ENCODE results near the gene ACTBL2.
"Not testable (repeated sequence)": the region's sequence is repeated elsewhere in the genome, so short reads cannot be mapped to it uniquely, and the experiment has no call there.

The ACTBL2 gene

DNA sequence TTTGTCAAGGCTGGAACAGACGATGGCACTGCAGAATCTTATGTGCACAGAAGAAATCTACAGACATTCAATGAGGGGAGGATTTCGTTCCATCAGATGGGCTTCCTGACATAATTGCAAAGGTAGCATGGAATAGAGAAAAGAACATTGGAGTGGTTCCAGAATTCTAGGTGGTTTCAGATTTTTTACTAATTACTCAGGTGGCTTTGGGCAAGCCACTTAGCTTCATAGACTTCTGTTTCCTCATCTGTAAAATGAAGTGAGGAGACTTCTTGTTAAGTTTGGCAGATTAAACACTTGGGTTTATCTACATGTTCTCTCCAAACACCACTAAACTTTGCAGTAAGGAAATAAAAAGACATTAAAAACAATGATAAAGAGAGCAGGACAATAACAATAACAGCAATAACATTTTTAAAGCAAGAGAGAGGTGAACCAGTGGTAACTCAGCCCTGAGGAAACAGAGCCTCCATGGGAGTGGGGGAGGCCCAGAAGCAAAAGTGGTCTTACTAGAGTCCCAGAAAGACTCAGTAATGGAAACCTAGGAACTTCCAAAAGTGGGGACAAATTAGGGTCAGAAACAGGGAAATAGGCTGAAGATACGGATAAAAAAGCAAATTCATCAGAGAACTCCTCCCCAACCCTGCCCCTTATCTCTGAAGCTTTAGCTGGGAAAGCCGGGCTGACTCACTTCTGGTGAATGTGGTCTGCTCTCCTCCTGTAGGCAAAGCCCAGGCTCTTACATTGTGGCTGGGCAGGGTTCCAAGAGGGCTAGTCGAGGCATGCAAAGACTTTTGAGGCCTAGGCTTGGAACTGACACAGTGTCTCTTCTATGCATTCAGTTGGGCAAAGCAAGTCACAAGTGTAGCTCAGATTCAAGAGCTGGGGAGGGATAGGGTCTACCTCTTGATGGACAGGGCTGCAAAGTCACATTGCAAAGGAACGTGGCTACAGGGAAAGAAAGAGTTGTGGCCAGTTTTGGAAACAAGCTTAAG, 11.8 kb upstream of the ACTBL2 start:
- no peak for DNase-seq

DNA sequence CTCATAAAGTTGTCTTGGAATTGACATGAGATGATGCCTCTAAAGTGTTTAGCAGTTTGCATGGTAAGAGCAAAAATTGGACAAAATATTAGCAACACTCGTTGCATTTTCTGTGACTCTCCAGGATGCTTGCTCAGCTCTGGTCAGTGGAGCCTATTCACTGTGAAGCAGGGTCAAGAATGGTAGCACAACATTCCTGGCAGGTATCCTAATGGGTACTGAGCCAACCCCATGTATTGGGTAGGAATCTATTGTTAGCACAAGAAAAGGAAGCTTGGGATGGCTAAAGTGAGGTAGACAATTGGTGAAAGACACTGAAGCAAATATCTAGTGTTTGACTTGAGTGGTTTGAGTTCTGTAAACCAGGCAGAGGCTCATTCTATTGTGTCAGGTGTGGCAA, 10.4 kb upstream of the ACTBL2 start:
- DNase-seq = no peak

DNA sequence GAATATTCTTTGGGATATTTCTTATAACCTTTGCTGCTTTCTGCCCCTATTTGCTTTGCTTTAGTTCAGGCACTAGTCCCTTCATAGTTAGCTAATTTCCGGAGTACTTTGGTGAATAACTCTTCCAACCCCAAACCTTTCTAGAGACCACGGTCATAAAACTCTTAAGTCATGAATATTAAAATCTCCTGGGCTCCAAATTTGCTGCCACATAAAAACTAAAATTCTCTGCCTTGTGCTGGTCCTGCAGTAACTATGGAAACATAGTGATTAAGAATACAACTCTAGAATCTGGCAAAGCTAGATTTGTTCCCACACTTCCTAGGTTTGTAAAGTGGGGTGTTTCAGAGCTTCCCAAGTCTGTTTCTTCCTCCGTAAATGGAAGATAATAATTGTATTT, 10.0 kb upstream of the ACTBL2 start:
- DNase-seq = no peak

DNA sequence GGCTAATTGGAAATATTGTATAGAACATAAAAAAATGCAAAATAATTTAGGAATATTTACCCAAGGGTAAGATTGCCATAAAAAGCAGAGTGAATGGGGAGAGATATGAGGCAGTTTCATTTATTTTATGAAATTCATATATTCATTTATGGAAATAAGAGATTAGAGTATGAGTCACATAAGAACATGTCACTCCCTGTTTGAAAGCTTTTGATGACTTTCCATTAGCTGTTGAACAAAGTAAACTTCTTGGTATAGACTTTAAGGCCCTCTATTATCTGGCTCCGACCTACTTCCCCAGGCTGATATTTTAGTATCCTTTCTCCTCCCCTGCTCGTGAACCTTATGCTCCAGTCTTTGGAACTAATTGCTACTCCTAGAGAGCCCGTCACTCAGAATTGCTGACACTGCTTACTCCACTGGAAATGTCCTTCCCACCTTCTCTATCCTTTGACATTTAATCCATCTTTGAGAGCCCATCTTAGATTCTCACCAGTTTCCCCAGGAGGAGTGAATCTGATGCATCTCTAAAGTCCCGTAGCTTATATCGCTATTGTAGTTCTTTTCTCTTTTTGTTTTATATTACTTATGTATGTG, 8.9 kb upstream of the ACTBL2 start:
- DNase-seq = no peak

DNA sequence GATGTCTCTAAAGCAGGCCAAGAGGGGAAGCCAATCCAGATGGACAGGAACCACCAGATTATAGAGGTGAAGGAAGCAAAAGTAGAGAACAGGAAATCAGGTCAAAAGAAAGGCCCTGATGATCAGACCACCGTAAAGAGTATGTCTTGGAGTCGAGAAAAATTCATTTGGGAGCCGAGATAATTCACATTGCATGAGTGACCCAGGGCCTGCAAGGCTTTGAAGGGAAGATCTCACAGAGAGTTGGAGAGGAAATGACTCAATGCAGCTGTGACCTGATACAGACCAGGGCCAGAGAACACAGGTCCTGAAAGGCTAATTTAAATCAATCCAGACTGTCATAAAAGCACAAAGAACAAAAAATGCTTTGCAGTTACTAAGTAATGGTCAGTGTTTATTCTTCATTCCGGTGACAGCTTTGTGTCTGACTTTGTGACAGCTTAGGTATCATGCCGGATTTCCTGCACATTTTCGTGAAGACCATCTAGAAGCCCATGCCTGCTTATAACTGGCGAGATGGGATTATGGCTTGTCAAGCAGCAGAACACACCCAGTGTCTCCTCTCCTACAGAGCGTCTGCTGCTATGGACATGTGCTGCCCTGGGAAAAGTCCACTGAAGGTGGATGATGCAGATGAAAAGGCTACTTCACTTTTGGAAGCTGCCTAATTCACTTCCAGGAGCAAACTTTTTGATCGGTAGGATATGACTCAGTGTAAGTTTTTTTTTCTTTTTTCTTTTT, 5.8 kb upstream of the ACTBL2 start:
- no peak for DNase-seq

DNA sequence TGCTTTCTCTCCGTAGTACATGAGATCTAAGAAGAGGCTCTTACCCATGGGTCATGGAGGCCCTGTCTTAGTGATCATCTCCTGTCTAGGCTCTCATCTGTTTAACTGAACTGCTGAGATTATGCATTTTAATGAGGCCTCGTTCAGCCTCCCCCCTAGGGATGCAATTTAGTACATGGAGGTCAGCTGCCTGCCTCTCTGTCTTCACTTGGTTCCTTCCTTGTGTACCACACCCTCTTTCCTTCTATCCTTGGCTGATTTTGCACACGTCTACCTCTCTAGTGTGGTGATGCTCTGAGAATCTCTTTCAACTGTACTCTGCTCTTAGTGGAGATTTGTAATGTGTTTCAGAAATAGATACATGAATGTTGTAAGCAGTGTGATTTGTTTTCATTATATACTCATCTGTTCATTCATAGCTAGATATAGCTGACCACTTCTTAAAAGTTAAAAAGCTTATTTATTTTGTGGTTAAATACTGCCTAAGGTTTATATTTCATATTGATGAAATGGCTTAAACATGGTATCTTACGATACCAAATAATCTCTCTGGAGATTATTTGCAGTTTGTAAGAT, 3.5 kb upstream of the ACTBL2 start:
- DNase-seq = no peak

DNA sequence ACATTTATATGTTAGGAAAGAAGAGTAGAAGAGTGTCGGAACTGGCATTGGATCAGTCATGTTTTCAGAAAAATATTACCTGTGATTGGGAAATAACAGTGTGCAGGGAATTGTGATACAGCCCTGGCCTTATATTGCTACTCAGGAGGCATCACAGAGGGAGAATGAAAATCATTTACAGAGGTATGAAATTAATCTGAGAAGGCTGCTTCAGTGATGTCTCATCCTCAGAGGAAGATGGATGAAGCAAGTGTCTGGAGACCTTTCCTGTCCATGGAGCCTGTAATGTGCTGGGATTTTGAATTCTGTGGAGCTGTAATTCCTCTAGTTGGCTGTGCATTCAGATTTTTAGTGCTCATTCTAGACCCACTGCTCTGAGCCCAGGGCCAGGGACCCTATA, 3.8 kb downstream of the ACTBL2 start:
- no peak for DNase-seq

DNA sequence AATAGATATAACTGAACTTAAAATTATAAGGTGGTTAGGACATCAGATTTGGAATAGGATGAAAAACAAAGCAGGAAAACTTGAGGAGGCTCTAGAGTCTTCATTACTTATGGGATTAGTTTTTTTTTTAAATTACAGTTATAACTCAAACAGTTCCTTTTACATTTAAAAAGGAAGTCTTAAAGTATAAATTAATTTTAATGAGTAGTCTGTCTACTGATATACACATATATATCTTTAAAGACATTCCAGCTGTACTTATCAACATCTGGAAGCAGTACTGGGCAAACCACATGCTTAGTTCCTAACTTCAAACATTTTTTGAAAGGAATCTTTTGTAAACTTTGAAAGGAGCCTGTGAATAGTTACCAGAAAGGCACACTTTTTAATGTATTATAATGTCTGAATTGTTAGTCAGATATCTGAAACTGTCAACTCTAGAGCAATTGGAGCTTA, 6.0 kb downstream of the ACTBL2 start:
- no peak for DNase-seq

DNA sequence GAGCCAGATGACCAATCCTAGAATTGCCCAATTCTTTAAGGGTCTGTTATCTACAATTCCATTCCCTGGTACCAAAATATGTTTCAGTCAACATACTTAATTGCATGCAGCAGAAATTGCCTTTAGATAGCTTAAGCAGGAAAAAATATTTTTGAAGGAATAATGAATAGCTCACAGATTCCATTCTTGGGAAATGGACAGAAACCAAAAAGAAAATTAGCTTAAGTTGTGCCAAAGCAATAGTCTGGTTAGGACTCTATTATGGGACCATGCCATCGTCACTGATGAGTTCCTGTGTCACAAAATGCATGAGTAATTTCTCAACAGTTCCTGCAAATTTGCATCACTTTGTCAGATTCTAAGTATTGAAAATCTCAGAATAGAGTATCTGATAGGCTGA, 12.3 kb downstream of the ACTBL2 start:
- no peak for DNase-seq

DNA sequence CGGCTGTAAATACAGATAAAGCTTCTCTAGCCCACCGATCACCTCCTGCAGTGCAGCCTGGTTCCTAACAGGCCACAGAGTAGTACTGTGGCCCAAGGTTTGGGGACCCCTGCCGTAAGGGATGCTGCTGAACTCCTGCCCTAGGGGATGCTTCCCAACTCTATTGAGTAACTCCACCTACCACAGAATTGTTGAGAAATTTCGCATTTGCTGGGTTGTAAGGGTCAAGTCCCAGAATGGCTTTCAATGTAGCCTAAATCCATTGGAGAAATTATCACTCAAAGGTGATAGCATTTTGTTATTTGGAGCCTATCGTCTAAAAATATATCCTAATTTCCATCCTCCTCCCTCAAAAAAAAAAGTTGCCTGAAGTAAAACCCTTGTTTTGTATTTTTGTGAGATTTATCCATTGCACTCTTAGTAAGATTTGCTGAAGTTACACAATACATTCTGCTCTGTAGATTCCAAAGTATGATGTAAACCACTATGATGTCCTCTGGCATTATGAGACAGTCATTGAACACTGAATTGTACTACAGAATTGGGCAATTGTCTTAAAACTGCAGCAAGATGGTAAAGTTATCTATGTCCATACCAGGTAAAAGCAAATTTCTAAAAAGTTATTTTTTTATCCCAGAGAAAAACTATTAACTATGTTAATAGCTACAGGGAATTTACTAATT, 14.0 kb downstream of the ACTBL2 start:
- no peak for DNase-seq

DNA sequence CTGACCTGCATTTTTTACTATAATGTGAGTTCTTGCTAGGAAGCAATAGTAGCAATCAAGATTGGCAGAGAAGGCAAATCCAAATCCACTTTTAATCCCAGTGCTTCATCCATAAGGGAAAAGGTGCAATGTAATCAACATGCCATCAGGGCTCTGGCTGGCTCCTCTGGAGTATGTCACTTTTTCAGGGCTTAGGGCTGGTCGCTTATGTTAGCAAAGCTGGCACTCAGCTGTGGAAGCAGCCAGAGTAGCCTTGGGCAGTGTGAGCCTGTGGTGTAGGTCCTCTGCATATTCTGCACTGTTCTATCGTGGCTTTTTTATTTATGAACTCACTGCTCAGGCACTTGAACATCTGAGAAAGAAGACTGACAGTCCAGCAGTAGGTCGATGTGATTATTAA, 16.1 kb downstream of the ACTBL2 start:
- DNase-seq = no peak

DNA sequence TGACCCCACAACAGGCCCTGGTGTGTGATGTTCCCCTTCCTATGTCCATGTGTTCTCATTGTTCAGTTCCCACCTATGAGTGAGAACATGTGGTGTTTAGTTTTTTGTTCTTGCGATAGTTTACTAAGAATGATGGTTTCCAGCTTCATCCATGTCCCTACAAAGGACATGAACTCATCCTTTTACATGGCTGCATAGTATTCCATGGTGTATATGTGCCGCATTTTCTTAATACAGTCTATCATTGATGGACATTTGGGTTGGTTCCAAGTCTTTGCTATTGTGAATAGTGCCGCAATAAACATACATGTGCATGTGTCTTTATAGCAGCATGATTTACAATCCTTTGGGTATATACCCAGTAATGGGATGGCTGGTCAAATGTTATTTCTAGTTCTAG, 22.6 kb downstream of the ACTBL2 start:
- not testable (repeated sequence) for DNase-seq

DNA sequence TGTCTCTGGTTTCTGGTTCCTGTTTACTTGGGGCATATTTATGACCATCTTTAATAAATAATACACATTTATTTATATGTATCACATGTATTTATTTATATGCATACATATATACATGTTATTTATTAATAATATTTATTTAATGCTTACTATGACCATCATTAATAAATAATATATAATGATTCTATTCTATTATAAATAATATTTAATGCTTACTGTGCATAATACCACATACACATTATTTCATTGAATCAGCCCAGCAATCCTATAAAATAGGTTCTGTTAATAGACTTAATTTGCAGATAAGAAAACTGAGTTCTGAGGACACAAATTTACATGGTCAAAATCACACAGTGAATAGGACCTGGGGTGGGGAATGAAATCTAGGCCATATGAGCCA, 24.2 kb downstream of the ACTBL2 start:
- DNase-seq = no peak

DNA sequence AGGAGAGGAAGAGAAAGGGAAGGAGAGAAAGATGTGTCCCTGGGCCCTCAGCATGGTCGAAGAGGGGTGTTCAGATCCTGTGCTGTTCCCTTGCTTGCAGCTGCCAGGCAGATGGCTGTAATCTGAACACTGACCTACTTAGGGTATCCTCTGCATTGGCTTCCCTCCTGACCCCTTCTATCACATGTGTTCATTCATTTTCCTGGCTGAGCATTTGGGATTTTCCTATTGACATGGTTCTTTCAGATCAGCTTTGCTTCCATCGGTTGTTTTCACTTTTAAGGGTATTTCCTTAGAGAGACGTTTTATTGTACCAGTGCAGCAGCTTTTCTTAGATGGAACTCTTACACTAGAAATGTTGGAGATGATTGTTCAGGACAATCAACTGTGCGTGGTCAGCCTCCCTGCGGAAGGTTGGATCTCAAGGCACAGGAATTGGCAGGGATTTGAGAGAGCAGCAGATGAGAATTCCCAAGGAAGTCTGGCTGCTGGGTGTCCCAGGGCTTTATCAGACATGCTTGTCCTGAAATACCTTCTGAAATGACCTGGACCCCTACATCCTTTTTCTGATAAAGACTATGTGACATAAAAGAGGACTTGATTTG, 26.0 kb downstream of the ACTBL2 start:
- DNase-seq = no peak

DNA sequence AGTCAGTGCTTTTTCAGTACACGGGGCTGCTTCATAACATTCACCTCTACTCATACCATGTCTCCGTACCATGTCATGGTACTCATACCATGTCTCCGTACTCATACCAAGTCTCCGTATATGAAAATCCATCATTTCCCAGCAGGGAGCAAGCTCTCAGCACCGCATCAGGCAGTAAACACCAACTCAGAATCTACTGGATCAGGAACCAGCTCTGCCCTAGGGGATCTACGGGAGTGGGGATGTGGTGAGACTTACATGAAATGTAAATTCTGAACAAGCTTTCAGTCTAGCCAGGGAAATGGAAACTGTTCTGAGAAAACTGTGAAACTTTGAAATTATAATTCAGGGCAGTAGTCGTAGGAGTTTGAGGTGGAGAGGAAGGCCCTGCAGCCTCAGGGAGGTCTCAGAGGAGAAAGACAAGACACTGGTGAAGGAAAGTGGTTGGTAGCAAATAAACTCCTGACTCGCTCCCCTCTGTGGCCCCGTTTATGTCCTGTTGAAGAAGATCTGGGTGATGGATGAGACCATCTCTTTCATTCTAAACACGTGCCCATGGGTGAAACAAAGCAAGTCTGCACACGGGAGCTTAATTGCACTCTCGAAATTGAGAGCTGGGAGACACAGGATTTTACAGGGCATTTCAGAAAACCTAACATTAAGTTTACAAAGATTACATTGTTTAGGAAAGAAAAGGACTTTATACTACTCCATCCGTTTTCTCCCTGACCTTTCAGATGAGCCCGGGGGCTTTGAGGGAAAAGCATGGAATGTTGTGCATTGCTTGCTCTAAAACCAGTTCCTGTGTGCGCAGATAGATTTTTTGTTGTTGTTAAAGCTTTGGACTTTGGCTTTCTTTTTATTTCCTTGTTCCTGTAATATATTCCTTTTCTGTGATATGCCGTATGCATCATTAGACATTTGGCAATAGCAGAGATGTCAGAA, 26.8 kb downstream of the ACTBL2 start:
- DNase-seq = no peak

DNA sequence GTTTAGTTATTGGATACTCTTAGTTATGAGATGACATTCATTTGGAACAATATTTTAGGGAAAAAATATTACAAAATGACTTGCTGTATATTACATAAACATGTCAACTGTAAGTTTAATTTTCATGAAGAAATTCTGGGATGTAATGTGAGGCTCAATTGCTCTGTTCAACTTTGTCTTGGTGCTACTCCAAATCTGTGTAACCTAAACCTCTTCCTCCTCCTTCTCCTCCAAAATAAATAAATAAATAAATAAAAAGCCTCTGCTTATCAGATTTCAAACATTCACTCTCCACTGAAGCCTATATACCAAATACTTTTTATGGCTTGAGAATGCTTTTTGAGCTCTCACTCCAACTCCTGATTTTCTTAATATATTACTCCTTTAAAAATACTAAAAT, 27.7 kb downstream of the ACTBL2 start:
- DNase-seq = no peak

DNA sequence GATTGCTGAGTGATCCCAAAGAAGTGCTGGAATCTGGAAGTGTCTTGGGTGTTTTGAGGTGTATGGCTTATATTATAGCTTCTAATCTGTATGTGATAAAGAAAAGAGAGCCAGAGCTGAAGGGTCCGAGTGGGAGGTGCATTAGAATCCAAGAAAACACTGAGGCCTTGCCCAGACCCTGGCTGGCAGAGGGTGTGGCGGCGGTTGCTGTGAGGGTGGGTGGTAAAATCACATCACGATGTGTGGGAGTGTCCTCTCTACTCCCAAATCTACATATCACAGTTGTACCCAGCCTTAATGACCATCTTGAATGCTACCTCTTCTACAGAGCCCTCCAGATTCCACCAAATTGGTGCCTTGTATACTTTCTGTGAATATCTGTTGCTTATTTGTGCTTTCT, 28.9 kb downstream of the ACTBL2 start:
- DNase-seq = no peak

DNA sequence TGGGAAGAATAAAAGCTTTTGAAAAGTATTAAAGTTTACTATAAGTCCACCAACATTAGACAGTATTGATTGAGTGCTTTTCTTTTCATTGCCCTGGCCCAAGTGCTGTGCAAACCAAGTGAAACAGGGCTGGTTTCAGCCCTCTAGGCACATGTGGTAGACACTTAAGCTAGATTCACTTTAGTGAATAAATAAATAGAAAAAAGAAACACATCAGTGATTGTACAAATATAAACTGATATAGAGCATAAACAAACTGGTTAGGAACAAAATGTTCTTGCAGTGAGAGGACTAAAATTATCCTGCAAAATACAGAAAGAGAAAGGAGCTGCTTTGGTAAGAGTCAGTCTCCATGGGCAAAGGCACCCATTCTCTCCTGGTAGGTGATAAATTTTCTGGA, 29.7 kb downstream of the ACTBL2 start:
- no peak for DNase-seq

DNA sequence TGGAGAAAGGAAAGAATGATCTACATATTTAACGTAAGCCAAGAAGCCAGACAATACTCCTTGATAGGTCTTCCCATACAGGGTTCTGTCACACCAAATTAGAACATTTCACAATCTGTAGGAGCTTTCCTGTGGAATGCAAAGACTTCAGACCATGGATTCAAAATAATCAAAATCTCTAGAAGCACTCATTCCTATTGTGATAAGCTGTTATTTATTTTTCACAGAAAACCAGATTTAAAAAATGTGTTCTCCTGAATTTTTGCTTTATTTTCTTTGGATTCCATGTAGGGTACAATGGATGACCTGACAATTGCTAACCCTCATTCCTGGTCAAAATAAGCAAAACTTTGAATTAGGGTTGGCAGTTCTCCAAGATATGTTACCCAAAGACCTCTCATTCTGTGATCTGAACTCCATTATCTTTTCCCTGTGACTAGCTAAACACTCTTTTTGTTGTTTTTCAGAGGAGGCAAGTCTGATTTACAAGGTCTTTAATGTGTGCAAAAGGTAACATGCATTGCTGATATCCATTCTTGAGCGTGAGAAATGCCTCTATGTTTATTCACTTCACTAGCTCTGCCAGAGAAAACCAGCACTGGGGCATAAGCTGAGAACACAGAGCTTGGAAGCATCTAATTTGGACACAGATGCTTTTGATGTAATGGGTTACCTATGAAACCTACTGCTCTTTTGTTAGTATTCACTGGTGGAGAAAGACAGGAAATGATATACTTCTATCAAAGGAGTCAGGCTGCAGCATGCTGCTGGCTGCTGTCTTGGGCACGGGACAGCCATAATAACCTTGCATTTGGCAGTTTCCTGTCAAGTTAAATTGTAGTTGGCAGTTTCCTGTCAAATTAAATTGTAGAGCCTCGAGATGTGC, 31.4 kb downstream of the ACTBL2 start:
- DNase-seq = no peak

DNA sequence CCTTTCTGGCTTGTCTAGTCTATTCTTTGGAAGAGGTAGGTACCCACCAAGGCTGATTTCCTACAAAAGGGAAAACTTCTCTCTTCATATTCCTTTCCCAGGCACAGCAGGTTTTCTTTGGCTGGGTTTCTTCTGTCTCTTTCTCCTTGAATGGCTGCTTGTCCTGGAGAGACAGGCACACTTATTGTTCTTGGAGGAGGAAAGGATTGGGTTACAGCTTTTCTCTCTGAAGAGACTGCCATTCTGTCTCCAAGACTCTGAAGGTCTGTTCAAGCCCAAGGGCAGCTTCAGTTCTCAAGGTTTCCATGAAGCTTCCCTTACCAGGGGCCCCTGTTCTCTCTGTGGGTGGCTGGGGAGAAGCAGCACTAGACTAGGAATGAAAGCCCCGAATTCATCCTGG, 33.9 kb downstream of the ACTBL2 start:
- no peak for DNase-seq

All from NCI-H1930 (cell line).